HepG2 (cell line): Measurements from ENCODE around the gene FAM221B. TPM values are rescaled to one million over a fixed set of nuclear protein-coding genes. Genes with fewer than 3 reads are reported as not detected.

Experiments used
- CHD4 ChIP-seq: fragments of 200-600 bp; sonication (generic); IDR thresholded peaks from 2 replicates; pipeline ENCODE4 v1.7.0; 2017; ENCODE audit warnings: mild to moderate bottlenecking, low read length, borderline replicate concordance
- EHMT2 ChIP-seq: fragments of 200-600 bp; sonication (generic); IDR thresholded peaks from 2 replicates; pipeline ENCODE4 v1.7.0; 2017; ENCODE audit warnings: antibody characterized with exemption, low read depth, low read length, borderline replicate concordance
- FLYWCH1 ChIP-seq: sonication (generic); formaldehyde crosslinking; IDR thresholded peaks from 2 replicates; pipeline ENCODE4 v1.8.1; 2023; ENCODE audit warnings: mild to moderate bottlenecking, missing genetic modification reagents
- KDM1A ChIP-seq: IDR thresholded peaks from 2 replicates; pipeline ENCODE4 v1.6.1; 2016; ENCODE audit warnings: missing compliant biosample characterization
- KDM2A ChIP-seq: sonication (generic); formaldehyde crosslinking; IDR thresholded peaks from 2 replicates; pipeline ENCODE4 v1.4.0; 2020; ENCODE audit warnings: low read depth, missing genetic modification reagents, borderline replicate concordance
- KLF9 ChIP-seq: IDR thresholded peaks from 2 replicates; pipeline ENCODE4 v1.6.1; 2016; ENCODE audit warnings: low read depth
- LCORL ChIP-seq, 2 experiments: fragments of 450-650 bp in 1 of 2; sonication (generic) in 1 of 2; formaldehyde crosslinking in 1 of 2; IDR thresholded peaks; 2 replicates each; pipeline versions ENCODE4 v1.5.0 to v1.6.1; 2017 to 2020; ENCODE audit warnings: antibody characterized with exemption in 1 of 2, missing genetic modification reagents in 1 of 2
- MLX ChIP-seq: IDR thresholded peaks from 2 replicates; pipeline ENCODE4 v1.6.1; 2016
- NFKB2 ChIP-seq: sonication (generic); formaldehyde crosslinking; IDR thresholded peaks from 2 replicates; pipeline ENCODE4 v1.4.0; 2020; ENCODE audit warnings: missing genetic modification reagents, borderline replicate concordance
- NR2C2 ChIP-seq: sonication (generic); formaldehyde crosslinking; IDR thresholded peaks from 2 replicates; pipeline ENCODE4 v1.4.0; 2020; ENCODE audit warnings: missing genetic modification reagents, mild to moderate bottlenecking, moderate library complexity, borderline replicate concordance
- SATB2 ChIP-seq: sonication (generic); formaldehyde crosslinking; IDR thresholded peaks from 2 replicates; pipeline ENCODE4 v1.5.0; 2020; ENCODE audit warnings: missing genetic modification reagents
- SIX4 ChIP-seq: sonication (generic); formaldehyde crosslinking; IDR thresholded peaks from 2 replicates; pipeline ENCODE4 v1.4.0; 2020; ENCODE audit warnings: missing genetic modification reagents
- TEAD2 ChIP-seq: sonication (generic); formaldehyde crosslinking; IDR thresholded peaks from 2 replicates; pipeline ENCODE4 v1.9.0; 2021; ENCODE audit warnings: missing genetic modification reagents
- TEAD3 ChIP-seq: optimal IDR thresholded peaks from 2 replicates; pipeline ENCODE3; 2016; ENCODE audit warnings: borderline replicate concordance
- THAP9 ChIP-seq: sonication (generic); formaldehyde crosslinking; IDR thresholded peaks from 2 replicates; pipeline ENCODE4; 2020; ENCODE audit warnings: missing genetic modification reagents, mild to moderate bottlenecking, borderline replicate concordance
- THYN1 ChIP-seq: sonication (generic); formaldehyde crosslinking; IDR thresholded peaks from 2 replicates; pipeline ENCODE4 v1.8.1; 2023; ENCODE audit warnings: low read depth, mild to moderate bottlenecking, moderate library complexity, missing genetic modification reagents, borderline replicate concordance
- TRAFD1 ChIP-seq: sonication (generic); formaldehyde crosslinking; IDR thresholded peaks from 2 replicates; pipeline ENCODE4 v1.5.1; 2020; ENCODE audit warnings: missing genetic modification reagents, mild to moderate bottlenecking, borderline replicate concordance
- ZBTB25 ChIP-seq: IDR thresholded peaks from 2 replicates; pipeline ENCODE4 v1.6.1; 2018; ENCODE audit warnings: missing genetic modification reagents
- ZMYM3 ChIP-seq: sonication (generic); formaldehyde crosslinking; IDR thresholded peaks from 2 replicates; pipeline ENCODE4 v1.5.1; 2020; ENCODE audit warnings: mild to moderate bottlenecking, missing genetic modification reagents
- ZNF143 ChIP-seq: sonication (generic); formaldehyde crosslinking; IDR thresholded peaks from 2 replicates; pipeline ENCODE4 v1.4.0; 2020; ENCODE audit warnings: missing genetic modification reagents
- ZNF274 ChIP-seq: sonication (generic); formaldehyde crosslinking; IDR thresholded peaks from 2 replicates; pipeline ENCODE4 v1.5.1; 2020; ENCODE audit warnings: mild to moderate bottlenecking, missing genetic modification reagents
- ZNF530 ChIP-seq: sonication (generic); formaldehyde crosslinking; IDR thresholded peaks from 2 replicates; pipeline ENCODE4 v1.5.0; 2020; ENCODE audit warnings: low read depth, mild to moderate bottlenecking, missing genetic modification reagents
- ZNF550 ChIP-seq: sonication (generic); formaldehyde crosslinking; IDR thresholded peaks from 2 replicates; pipeline ENCODE4 v1.4.0; 2020; ENCODE audit warnings: mild to moderate bottlenecking, missing genetic modification reagents, borderline replicate concordance
- ZNF724P ChIP-seq: sonication (generic); formaldehyde crosslinking; IDR thresholded peaks from 2 replicates; pipeline ENCODE4 v1.8.0; 2022; ENCODE audit warnings: missing genetic modification reagents, borderline replicate concordance
- ZSCAN21 ChIP-seq: sonication (generic); formaldehyde crosslinking; IDR thresholded peaks from 2 replicates; pipeline ENCODE4 v1.8.0; 2022; ENCODE audit warnings: mild to moderate bottlenecking, missing genetic modification reagents, moderate library complexity, borderline replicate concordance
- polyA plus RNA-seq, 8 experiments: library from polyadenylated mRNA; depleted of rRNA in 3 of 8; stranded (reverse) in 7 of 8; unstranded in 1 of 8; fragments of >200 nt; fragmentation: Illumina TruSeq in 4 of 8; extraction: Trizol in 4 of 8; gene quantifications; 2 replicates each; pipeline versions ENCODE4 v1.2.1 to v1.2.3, GENCODE V29; 2011 to 2016; ENCODE audit warnings: low read depth in 4 of 8, missing spikeins in 1 of 8, mixed read lengths in 1 of 8; ENCODE audit not compliant: insufficient read depth in 1 of 8
- total RNA-seq, 5 experiments: library from RNA; depleted of rRNA; stranded (reverse); fragments of >200 nt; fragmentation: Illumina TruSeq; extraction: Trizol; gene quantifications; 2 replicates each; pipeline ENCODE4 v1.2.3, GENCODE V29; 2016; ENCODE audit warnings: low read depth in 1 of 5

FAM221B gene
- total and polyA plus RNA-seq, 2 of the 13 experiments (the other 11 are each of a cell fraction or from before 2014, with no cell fraction given) = not detected

GRCh38 chr9:35812025-35812602 is 16.4 kb downstream of the FAM221B start, which contains the start of gene SPAG8 (continued):
- TF ChIP-seq MLX (CRISPR knock-in tag) (no peak), ZSCAN21 (no peak), ZNF530 (no peak), NR2C2 (CRISPR knock-in tag) (peak; percentile 78), ZNF724P (no peak), TEAD3 (CRISPR knock-in tag) (peak; percentile 77), KDM1A (no peak), ZNF274 (CRISPR knock-in tag) (peak; percentile 50; the same call in 1 of the 2 replicates), FLYWCH1 (CRISPR knock-in tag) (no peak), ZMYM3 (CRISPR knock-in tag) (no peak), THAP9 (CRISPR knock-in tag) (peak; percentile 93), KDM2A (CRISPR knock-in tag) (peak; percentile 88), TRAFD1 (CRISPR knock-in tag) (no peak), TEAD2 (no peak), ZNF143 (CRISPR knock-in tag) (peak; percentile 63; the same call in 1 of the 2 replicates), ZBTB25 (CRISPR knock-in tag) (0 out of 2 replicates have a peak, but pooled peaks have one; percentile 47), SATB2 (no peak), THYN1 (CRISPR knock-in tag) (peak; percentile 26; the same call in 1 of the 2 replicates), KLF9 (CRISPR knock-in tag) (no peak), NFKB2 (no peak; the same call in 1 of the 2 replicates), EHMT2 (no peak), SIX4 (CRISPR knock-in tag) (no peak), LCORL (IDR thresholded peaks at IDR 0.05) (no peak), LCORL (CRISPR knock-in tag; IDR thresholded peaks at IDR 0.05) (no peak; the same call in 1 of the 2 replicates), ZNF550 (no peak), CHD4 (no peak)
